Kidney (tissue), 14 donors: ENCODE measurements around the gene SH3BP4. TPM values are rescaled to one million over a fixed set of nuclear protein-coding genes. Genes with fewer than 3 reads are reported as not detected.

Experiments
- DNase-seq, 5 donors: peaks; one replicate each; pipeline ENCODE4 v3.0.0-alpha.2; 2013 to 2020
- FAIRE-seq: peaks from 2 replicates; lab custom pipeline; 2012; peaks lifted over from hg19 to GRCh38; lab: Jason Lieb, UNC
- H3K27ac ChIP-seq, 2 donors: one replicate each; pipeline ENCODE4 v1.7.0; 2013; ENCODE audit warnings: low read depth in 2 of 2, low read length in 2 of 2, inconsistent platforms in 1 of 2
- H3K27me3 ChIP-seq: one replicate; pipeline ENCODE4 v1.7.1; 2013; ENCODE audit warnings: low read length, inconsistent platforms; ENCODE audit not compliant: control insufficient read depth, insufficient read depth
- H3K36me3 ChIP-seq, 3 donors: one replicate each; pipeline versions ENCODE4 v1.7.0 to v1.7.1; 2013; ENCODE audit warnings: low read length in 3 of 3, control low read depth in 1 of 3, inconsistent platforms in 1 of 3; ENCODE audit not compliant: insufficient read depth in 3 of 3, control insufficient read depth in 2 of 3
- H3K4me1 ChIP-seq, 3 donors: one replicate each; pipeline versions ENCODE4 v1.7.0 to v1.7.1; 2013; ENCODE audit warnings: low read length in 3 of 3, inconsistent platforms in 1 of 3, low read depth in 1 of 3; ENCODE audit not compliant: control insufficient read depth in 2 of 3, insufficient read depth in 2 of 3
- H3K4me3 ChIP-seq, 3 donors: one replicate each; pipeline versions ENCODE4 v1.7.0 to v1.8.1; 2013; ENCODE audit warnings: low read length in 3 of 3, control low read depth in 1 of 3, inconsistent platforms in 1 of 3
- H3K9ac ChIP-seq, 3 donors: one replicate each; pipeline versions ENCODE4 v1.7.0 to v1.7.1; 2013; ENCODE audit warnings: low read length in 3 of 3, control low read depth in 1 of 3, inconsistent platforms in 1 of 3
- H3K9me3 ChIP-seq, 3 donors: one replicate each; pipeline versions ENCODE4 v1.7.0 to v1.7.1; 2013; ENCODE audit warnings: low read length in 3 of 3, control low read depth in 1 of 3, inconsistent platforms in 1 of 3; ENCODE audit not compliant: control insufficient read depth in 2 of 3, insufficient read depth in 1 of 3
- CTCF ChIP-seq: IDR thresholded peaks from 3 replicates; pipeline ENCODE4 v1.5.1; 2012; ENCODE audit warnings: mild to moderate bottlenecking, moderate library complexity, borderline replicate concordance; ENCODE audit not compliant: insufficient read depth; ENCODE audit errors: extremely low read depth
- intact Hi-C: fragments of 100-400 bp; cut with DNase I; formaldehyde crosslinking; loops from one replicate; pipeline ENCODE4 v1.11.1; 2022
- polyA plus RNA-seq: library from polyadenylated mRNA; stranded (reverse); fragments of 350-450 nt; fragmentation: Illumina TruSeq; extraction: RNeasy Lipid Tissue Mini Kit (QIAGEN cat#74804); gene quantifications from one replicate; pipeline ENCODE4 v1.2.3, GENCODE V29; 2014; ENCODE audit warnings: low read depth, low replicate concordance; ENCODE audit not compliant: insufficient read depth
- total RNA-seq: library from RNA; stranded (reverse); fragmentation: NEBNext Ultra II Directional; extraction: Animal tissue kit (Norgen Biotek cat#: 25700); gene quantifications from one replicate; pipeline ENCODE4 v1.2.1, GENCODE V29; 2021
- donor health status: control.
- donor health status: control.
- donor health status: control.
- donor health status: control.
- donor health status: control.
- donor health status: DM: yes; HTN: yes; CAD: no.
- donor health status: Normal renal cell carcinoma (clear cell type).

Gene SH3BP4
- total and polyA plus RNA-seq, 2 donors from 2014 or later = 20.0 to 52.9 TPM

- no peak overlapping the region for H3K27ac ChIP-seq
- H3K4me3 ChIP-seq = no peak overlapping the region
- H3K9me3 ChIP-seq = peaks cover 0 to 4% (median 0%) of the 10 kb centered on the region in 3 donors
- peaks cover 0 to 3% (median 0%) of the 10 kb centered on the region in 3 donors for H3K4me1 ChIP-seq
- no peak overlapping the region for H3K9ac ChIP-seq
- FAIRE-seq (no peak), DNase-seq (peak in 4 of 5 donors; percentile 68 to 85 (median 76))
- intact Hi-C loops = no loop called here
- no peaks in the 10 kb centered on the region for H3K27me3 ChIP-seq
- no peaks in the 10 kb centered on the region for H3K36me3 ChIP-seq
- TF ChIP-seq CTCF = no peak
Measured at GRCh38 chr2:235087832-235088495, 136.1 kb downstream of the SH3BP4 start.

GRCh38 chr2:235088496-235088921, 136.7 kb downstream of the SH3BP4 start:
- DNase-seq (peak in 1 of 5 donors; percentile 43), FAIRE-seq (no peak)
- Histone ChIP-seq H3K9ac (peak overlapping the region in 1 of 3 donors; percentile 19), H3K4me1 (peaks cover 0 to 3% (median 0%) of the 10 kb centered on the region in 3 donors), H3K4me3 (no peak overlapping the region), H3K27ac (no peak overlapping the region), H3K27me3 (no peaks in the 10 kb centered on the region), H3K9me3 (peaks cover 0 to 4% (median 0%) of the 10 kb centered on the region in 3 donors), H3K36me3 (no peaks in the 10 kb centered on the region)
- no peak for TF ChIP-seq CTCF
- intact Hi-C loops = no loop called here

- Histone ChIP-seq H3K4me3 (no peak overlapping the region), H3K36me3 (no peaks in the 10 kb centered on the region), H3K4me1 (peaks cover 0 to 3% (median 0%) of the 10 kb centered on the region in 3 donors), H3K9ac (no peak overlapping the region), H3K27ac (no peak overlapping the region), H3K27me3 (no peaks in the 10 kb centered on the region), H3K9me3 (no peaks in the 10 kb centered on the region)
- intact Hi-C loops = no loop called here
- no peak for TF ChIP-seq CTCF
- no peak for FAIRE-seq
- DNase-seq = no peak
Measured at GRCh38 chr2:235091421-235091820, 139.6 kb downstream of the SH3BP4 start.
